WTC11 (cell line): ENCODE measurements around the gene DDN. TPM values are rescaled to one million over a fixed set of nuclear protein-coding genes. Genes with fewer than 3 reads are reported as not detected.

ENCODE experiments used
- ATAC-seq: fragments of 200-7000 bp; cut with Tn5 transposase; 2 replicates; pipeline ENCODE4 v1.10.0; 2021; ENCODE audit warnings: mild to moderate bottlenecking, moderate library complexity
- CTCF ChIA-PET: fragments of 300-600 bp; sonication (Branson Sonifier 250); formaldehyde crosslinking; loops from one replicate; lab custom pipeline; 2021; ENCODE audit warnings: antibody characterized with exemption; lab: Charles Lee
- POLR2A ChIA-PET: fragments of 350-600 bp; sonication (Branson Sonifier 250); formaldehyde crosslinking; loops from one replicate; lab custom pipeline; 2021; ENCODE audit warnings: antibody characterized with exemption; lab: Charles Lee
- DNase-seq: peaks from one replicate; pipeline ENCODE4 v3.0.0; 2021; ENCODE audit warnings: low spot score
- H3K27ac Mint-ChIP-seq: 2 replicates; pipeline ENCODE4 v1.8.0; 2021; ENCODE audit warnings: mixed read lengths
- H3K27me3 Mint-ChIP-seq: 2 replicates; pipeline ENCODE4 v1.8.0; 2021; ENCODE audit warnings: low read depth, mild to moderate bottlenecking, moderate library complexity, mixed read lengths
- H3K36me3 Mint-ChIP-seq: 2 replicates; pipeline ENCODE4 v1.8.0; 2021; ENCODE audit warnings: mixed read lengths
- H3K4me1 Mint-ChIP-seq: 2 replicates; pipeline ENCODE4 v1.8.0; 2022; ENCODE audit warnings: mixed read lengths
- H3K4me3 Mint-ChIP-seq: 2 replicates; pipeline ENCODE4 v1.8.0; 2021; ENCODE audit warnings: mild to moderate bottlenecking, moderate library complexity, mixed read lengths
- H3K9me3 Mint-ChIP-seq: 2 replicates; pipeline ENCODE4 v1.8.0; 2021; ENCODE audit warnings: mixed read lengths
- ATF2 ChIP-seq: sonication (generic); formaldehyde crosslinking; IDR thresholded peaks from 2 replicates; pipeline ENCODE4 v1.8.1; 2022; ENCODE audit warnings: low read depth, missing genetic modification reagents, borderline replicate concordance
- ATF6 ChIP-seq: sonication (generic); formaldehyde crosslinking; IDR thresholded peaks from 2 replicates; pipeline ENCODE4 v1.8.1; 2023; ENCODE audit warnings: mild to moderate bottlenecking, missing genetic modification reagents
- EMX1 ChIP-seq: fragments of 250-450 bp; sonication (Bioruptor Pico); IDR thresholded peaks from 2 replicates; pipeline ENCODE4 v1.8.0; 2021; ENCODE audit warnings: mild to moderate bottlenecking
- ERG ChIP-seq: fragments of 250-450 bp; sonication (Bioruptor Pico); IDR thresholded peaks from 2 replicates; pipeline ENCODE4 v1.8.0; 2021; ENCODE audit warnings: mild to moderate bottlenecking
- FOXK1 ChIP-seq: sonication (generic); formaldehyde crosslinking; IDR thresholded peaks from 2 replicates; pipeline ENCODE4 v1.8.0; 2022; ENCODE audit warnings: mild to moderate bottlenecking, moderate library complexity, missing genetic modification reagents
- FOXP1 ChIP-seq: sonication (generic); formaldehyde crosslinking; IDR thresholded peaks from 2 replicates; pipeline ENCODE4 v1.8.0; 2022; ENCODE audit warnings: missing genetic modification reagents, mild to moderate bottlenecking, moderate library complexity, borderline replicate concordance
- HMGA2 ChIP-seq: fragments of 250-450 bp; sonication (Bioruptor Pico); IDR thresholded peaks from 2 replicates; pipeline ENCODE4 v1.4.0; 2021; ENCODE audit warnings: mild to moderate bottlenecking, moderate library complexity
- MXD4 ChIP-seq: fragments of 250-450 bp; sonication (Bioruptor Pico); IDR thresholded peaks from 2 replicates; pipeline ENCODE4 v1.8.0; 2021; ENCODE audit warnings: mild to moderate bottlenecking, moderate library complexity, borderline replicate concordance
- NFATC4 ChIP-seq: fragments of 250-450 bp; sonication (Bioruptor Pico); IDR thresholded peaks from 2 replicates; pipeline ENCODE4 v1.9.0; 2021; ENCODE audit warnings: mild to moderate bottlenecking
- NFE2L1 ChIP-seq: sonication (generic); formaldehyde crosslinking; IDR thresholded peaks from 2 replicates; pipeline ENCODE4 v1.8.1; 2023; ENCODE audit warnings: missing genetic modification reagents
- RELA ChIP-seq: sonication (generic); formaldehyde crosslinking; IDR thresholded peaks from 2 replicates; pipeline ENCODE4 v1.8.1; 2022; ENCODE audit warnings: missing genetic modification reagents, mild to moderate bottlenecking, borderline replicate concordance
- STAT6 ChIP-seq: sonication (generic); formaldehyde crosslinking; conservative IDR thresholded peaks from 2 replicates; pipeline ENCODE4 v1.8.1; 2023; ENCODE audit warnings: mild to moderate bottlenecking, low read depth, missing genetic modification reagents, moderate library complexity
- TEAD4 ChIP-seq: sonication (generic); formaldehyde crosslinking; IDR thresholded peaks from 2 replicates; pipeline ENCODE4 v1.8.0; 2022; ENCODE audit warnings: mild to moderate bottlenecking, missing genetic modification reagents
- TP53 ChIP-seq: sonication (generic); formaldehyde crosslinking; IDR thresholded peaks from 2 replicates; pipeline ENCODE4 v1.8.1; 2023; ENCODE audit warnings: mild to moderate bottlenecking, missing genetic modification reagents
- ZBTB43 ChIP-seq: sonication (generic); formaldehyde crosslinking; IDR thresholded peaks from 2 replicates; pipeline ENCODE4 v1.8.1; 2023; ENCODE audit warnings: mild to moderate bottlenecking, missing genetic modification reagents
- ZMAT4 ChIP-seq: fragments of 250-450 bp; sonication (Bioruptor Pico); IDR thresholded peaks from 2 replicates; pipeline ENCODE4 v1.9.0; 2021; ENCODE audit warnings: mild to moderate bottlenecking
- ZNF232 ChIP-seq: sonication (generic); formaldehyde crosslinking; IDR thresholded peaks from 2 replicates; pipeline ENCODE4 v1.8.0; 2022; ENCODE audit warnings: mild to moderate bottlenecking, missing genetic modification reagents
- ZNF263 ChIP-seq: sonication (generic); formaldehyde crosslinking; IDR thresholded peaks from 2 replicates; pipeline ENCODE4 v1.8.1; 2022; ENCODE audit warnings: low read depth, mild to moderate bottlenecking, moderate library complexity, missing genetic modification reagents
- ZNF423 ChIP-seq: fragments of 250-450 bp; sonication (Bioruptor Pico); IDR thresholded peaks from 2 replicates; pipeline ENCODE4 v2.1.2; 2022; ENCODE audit warnings: mild to moderate bottlenecking, moderate library complexity
- ZNF512 ChIP-seq: sonication (generic); formaldehyde crosslinking; IDR thresholded peaks from 2 replicates; pipeline ENCODE4 v1.8.1; 2022; ENCODE audit warnings: missing genetic modification reagents, borderline replicate concordance
- total RNA-seq: library from RNA; stranded (reverse); gene quantifications from 3 replicates; pipeline ENCODE4 v1.2.3, GENCODE V29; 2021

Gene DDN
- total RNA-seq, 1 experiment from 2014 or later = 0.33 TPM

GRCh38 chr12:49027846-49028555 is 28.8 kb upstream of the DDN start:
- TF ChIP-seq MXD4 (CRISPR knock-in tag) (no peak), ZNF263 (no peak), ZNF512 (no peak), TEAD4 (CRISPR knock-in tag) (no peak), TP53 (CRISPR knock-in tag) (no peak), RELA (CRISPR knock-in tag) (no peak), EMX1 (no peak), ERG (no peak), ZBTB43 (CRISPR knock-in tag) (no peak), HMGA2 (CRISPR knock-in tag) (no peak), ATF2 (CRISPR knock-in tag) (no peak), NFATC4 (no peak), ZMAT4 (CRISPR knock-in tag) (no peak), ATF6 (CRISPR knock-in tag) (no peak)
- TF ChIP-seq, all 79 proteins: peak for 0
- H3K36me3 Mint-ChIP-seq = peaks cover 51% of the 10 kb centered on the region
- H3K27me3 Mint-ChIP-seq = no peaks in the 10 kb centered on the region
- ChIA-PET CTCF (interaction anchor here (0.8 to 1.4 kb wide), 4 partner anchors 8 to 61 kb away, joined by 3 to 4 read pairs (median 4); partner anchors contain the start of gene PRKAG1), POLR2A (no interaction called here)
- H3K27ac Mint-ChIP-seq = no peak overlapping the region
- H3K4me3 Mint-ChIP-seq = no peak overlapping the region
- no peak for ATAC-seq
- H3K9me3 Mint-ChIP-seq = no peaks in the 10 kb centered on the region
- no peaks in the 10 kb centered on the region for H3K4me1 Mint-ChIP-seq
- no peak for DNase-seq

GRCh38 chr12:49026678-49027480 is 27.7 kb upstream of the DDN start:
- Mint-ChIP-seq H3K4me3 (no peak overlapping the region), H3K27me3 (no peaks in the 10 kb centered on the region), H3K36me3 (peaks cover 58% of the 10 kb centered on the region), H3K4me1 (no peaks in the 10 kb centered on the region), H3K27ac (no peak overlapping the region), H3K9me3 (no peaks in the 10 kb centered on the region)
- CTCF ChIA-PET = interaction anchor here (0.9 to 1.4 kb wide), 3 partner anchors 9 to 62 kb away, joined by 4 read pairs; partner anchors contain the start of gene PRKAG1
- ATAC-seq (no peak; the same call in 1 of the 2 replicates), DNase-seq (no peak)
- POLR2A ChIA-PET = no interaction called here
- TF ChIP-seq FOXP1 (CRISPR knock-in tag) (no peak), STAT6 (CRISPR knock-in tag) (no peak), NFE2L1 (CRISPR knock-in tag) (no peak), EMX1 (no peak), ZNF423 (CRISPR knock-in tag) (no peak), FOXK1 (no peak), HMGA2 (CRISPR knock-in tag) (no peak), ZBTB43 (CRISPR knock-in tag) (no peak), ZNF232 (no peak)
